Measurements from ENCODE around the gene USP28. TPM values are rescaled to one million over a fixed set of nuclear protein-coding genes. Genes with fewer than 3 reads are reported as not detected.

Gene USP28
- total RNA-seq, 4 donors from 2014 or later, result 5.3 to 43.3 (median 22.4) TPM

DNA sequence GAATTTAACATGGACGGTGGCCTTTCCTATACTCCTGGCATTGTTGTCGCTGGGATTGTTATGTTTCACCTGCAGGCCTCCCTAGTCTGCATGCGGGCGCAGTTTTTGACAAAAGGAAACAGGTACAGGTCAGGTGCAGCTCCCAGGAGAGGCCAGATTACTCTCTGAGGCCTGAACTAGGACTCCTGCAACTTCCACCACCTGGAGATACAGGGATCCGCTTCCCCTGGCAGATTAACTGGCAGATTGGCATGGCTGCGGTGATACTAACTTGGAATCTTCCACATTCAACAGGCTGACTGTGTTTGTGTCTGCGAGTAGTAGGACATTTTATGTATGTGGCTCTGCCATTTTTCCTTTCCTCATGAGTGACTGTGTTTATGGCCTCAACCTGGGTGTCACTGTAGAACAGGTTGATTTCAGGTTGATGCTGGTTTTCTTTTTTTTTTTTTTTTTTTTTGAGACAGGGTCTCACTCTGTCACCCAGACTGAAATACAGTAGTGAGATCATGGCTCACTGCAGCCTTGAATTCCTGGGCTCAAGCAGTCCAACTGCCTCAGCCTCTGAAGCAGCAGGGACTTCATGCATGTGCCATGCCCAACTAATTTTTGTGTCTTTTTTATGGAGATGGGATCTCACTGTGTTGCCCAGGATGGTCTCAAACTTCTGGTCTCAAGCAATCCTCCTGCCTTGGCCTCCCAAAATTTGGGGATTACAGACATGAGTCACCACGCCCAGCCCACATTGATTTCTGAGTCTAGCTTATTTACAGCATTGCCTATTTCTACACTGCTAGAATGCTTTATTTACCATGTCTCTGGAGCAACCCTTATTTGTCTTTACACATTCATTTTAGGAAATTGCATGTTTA is 1.7 kb upstream of the USP28 start:
- no peaks in the 10 kb centered on the region for H3K27me3 ChIP-seq
- no peak for TF ChIP-seq POLR2A (IDR thresholded peaks at IDR 0.05)
- TF ChIP-seq, protein P1, sequence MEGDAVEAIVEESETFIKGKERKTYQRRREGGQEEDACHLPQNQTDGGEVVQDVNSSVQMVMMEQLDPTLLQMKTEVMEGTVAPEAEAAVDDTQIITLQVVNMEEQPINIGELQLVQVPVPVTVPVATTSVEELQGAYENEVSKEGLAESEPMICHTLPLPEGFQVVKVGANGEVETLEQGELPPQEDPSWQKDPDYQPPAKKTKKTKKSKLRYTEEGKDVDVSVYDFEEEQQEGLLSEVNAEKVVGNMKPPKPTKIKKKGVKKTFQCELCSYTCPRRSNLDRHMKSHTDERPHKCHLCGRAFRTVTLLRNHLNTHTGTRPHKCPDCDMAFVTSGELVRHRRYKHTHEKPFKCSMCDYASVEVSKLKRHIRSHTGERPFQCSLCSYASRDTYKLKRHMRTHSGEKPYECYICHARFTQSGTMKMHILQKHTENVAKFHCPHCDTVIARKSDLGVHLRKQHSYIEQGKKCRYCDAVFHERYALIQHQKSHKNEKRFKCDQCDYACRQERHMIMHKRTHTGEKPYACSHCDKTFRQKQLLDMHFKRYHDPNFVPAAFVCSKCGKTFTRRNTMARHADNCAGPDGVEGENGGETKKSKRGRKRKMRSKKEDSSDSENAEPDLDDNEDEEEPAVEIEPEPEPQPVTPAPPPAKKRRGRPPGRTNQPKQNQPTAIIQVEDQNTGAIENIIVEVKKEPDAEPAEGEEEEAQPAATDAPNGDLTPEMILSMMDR (IDR thresholded peaks at IDR 0.05), result no peak
- no peaks in the 10 kb centered on the region for H3K9me3 ChIP-seq
- H3K4me1 ChIP-seq, result no peaks in the 10 kb centered on the region
- intact Hi-C loops (cut with DNase I; ENCODE audit: low total_unique reads), result no loop called here
- no peak for DNase-seq
- no peaks in the 10 kb centered on the region for H3K36me3 ChIP-seq
- no peak overlapping the region for H3K27ac ChIP-seq
- no peak overlapping the region for H3K4me3 ChIP-seq

GRCh38 chr11:113876074-113876797 is 864 bp upstream of the USP28 start:
- peak in 1 of 2 donors; percentile 19 for DNase-seq
- no peaks in the 10 kb centered on the region for H3K9me3 ChIP-seq

GRCh38 chr11:113874581-113875233 is 665 bp downstream of the USP28 start:
- no peak for TF ChIP-seq POLR2A (IDR thresholded peaks at IDR 0.05)
- TF ChIP-seq, protein P1 (IDR thresholded peaks at IDR 0.05), result no peak
- peaks cover 0 to 5% of the 10 kb centered on the region in 2 donors for H3K4me1 ChIP-seq
- H3K27ac ChIP-seq, result peak overlapping the region; percentile 68 to 78
- H3K4me3 ChIP-seq, result peak overlapping the region; percentile 45 to 84
- intact Hi-C loops (cut with DNase I; ENCODE audit: low total_unique reads), result no loop called here
- H3K27me3 ChIP-seq, result no peaks in the 10 kb centered on the region
- H3K36me3 ChIP-seq, result no peaks in the 10 kb centered on the region
- H3K9me3 ChIP-seq, result no peaks in the 10 kb centered on the region
- DNase-seq, result no peak

More at GRCh38 chr11:113876074-113876797, 864 bp upstream of the USP28 start:
- TF ChIP-seq POLR2A (IDR thresholded peaks at IDR 0.05), result no peak
- TF ChIP-seq, protein P1 (IDR thresholded peaks at IDR 0.05), result no peak
- Histone ChIP-seq H3K36me3 (no peaks in the 10 kb centered on the region), H3K27ac (peak overlapping the region; percentile 87 to 92), H3K4me1 (peaks cover 0 to under 1% of the 10 kb centered on the region in 2 donors), H3K4me3 (peak overlapping the region; percentile 41 to 54), H3K27me3 (no peaks in the 10 kb centered on the region)
- intact Hi-C loops (cut with DNase I; ENCODE audit: low total_unique reads), result no loop called here

DNA sequence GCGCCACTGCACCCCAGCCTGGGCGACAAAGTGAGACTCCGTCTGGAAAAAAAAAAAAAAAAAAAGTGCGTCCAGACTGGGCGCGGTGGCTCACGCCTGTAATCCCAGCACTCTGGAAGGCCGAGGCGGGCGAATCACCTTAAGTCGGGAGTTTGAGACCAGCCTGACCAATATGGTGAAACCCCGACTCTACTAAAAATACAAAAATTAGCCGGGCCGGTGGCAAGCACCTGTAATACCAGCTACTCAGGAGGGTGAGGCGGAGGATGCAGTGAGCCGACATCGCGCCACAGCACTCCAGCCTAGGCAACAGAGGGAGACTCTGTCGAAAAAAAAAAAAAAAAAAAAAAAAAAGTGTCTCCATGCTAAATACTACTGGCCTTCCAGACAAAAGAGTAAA is 1.3 kb downstream of the USP28 start:
- Histone ChIP-seq H3K27me3 (no peaks in the 10 kb centered on the region), H3K27ac (no peak overlapping the region), H3K36me3 (no peaks in the 10 kb centered on the region), H3K9me3 (no peaks in the 10 kb centered on the region), H3K4me3 (peak overlapping the region in 1 of 2 donors; percentile 84), H3K4me1 (peaks cover 0 to 5% of the 10 kb centered on the region in 2 donors)
- TF ChIP-seq POLR2A (IDR thresholded peaks at IDR 0.05), result no peak
- TF ChIP-seq, protein P1 (IDR thresholded peaks at IDR 0.05), result no peak
- DNase-seq, result no peak
- intact Hi-C loops (cut with DNase I; ENCODE audit: low total_unique reads), result no loop called here
